Calu3 (cell line): ENCODE data around the gene GSTK1. TPM values are rescaled to one million over a fixed set of nuclear protein-coding genes. Genes with fewer than 3 reads are reported as not detected.

Experiments used
- BruUV-seq: library from RNA; stranded (reverse); fragments of 400-500 nt; replicated peaks from 2 replicates; lab custom pipeline; 2021; lab: Mats Ljungman, UMichigan
- CTCF ChIA-PET: fragments of 300-600 bp; sonication (Branson Sonifier 250); formaldehyde crosslinking; loops from one replicate; lab custom pipeline; 2022; ENCODE audit warnings: antibody characterized with exemption; lab: Charles Lee
- DNase-seq: peaks from one replicate; pipeline ENCODE4 v3.0.0; 2022
- H3K27ac Mint-ChIP-seq: one replicate; pipeline ENCODE4 v1.8.0; 2022; ENCODE audit warnings: mixed read lengths; ENCODE audit not compliant: unreplicated experiment
- H3K27me3 Mint-ChIP-seq: one replicate; pipeline ENCODE4 v1.8.0; 2022; ENCODE audit warnings: mixed read lengths; ENCODE audit not compliant: unreplicated experiment
- H3K36me3 Mint-ChIP-seq: one replicate; pipeline ENCODE4 v1.8.0; 2022; ENCODE audit warnings: mild to moderate bottlenecking, moderate library complexity, mixed read lengths; ENCODE audit not compliant: insufficient read depth, unreplicated experiment
- H3K4me1 Mint-ChIP-seq: one replicate; pipeline ENCODE4 v1.8.0; 2022; ENCODE audit warnings: mild to moderate bottlenecking, low read depth, mixed read lengths; ENCODE audit not compliant: unreplicated experiment
- H3K4me3 Mint-ChIP-seq: one replicate; pipeline ENCODE4 v1.8.0; 2022; ENCODE audit warnings: mild to moderate bottlenecking, low read depth, moderate library complexity, mixed read lengths; ENCODE audit not compliant: unreplicated experiment
- H3K9me3 Mint-ChIP-seq: one replicate; pipeline ENCODE4 v1.8.0; 2022; ENCODE audit warnings: low read depth, mixed read lengths; ENCODE audit not compliant: unreplicated experiment
- CTCF ChIP-seq: fragments of 200-600 bp; IDR thresholded peaks from one replicate; pipeline ENCODE4 v1.8.0; 2022; ENCODE audit warnings: antibody characterized with exemption; ENCODE audit not compliant: unreplicated experiment
- intact Hi-C: fragments of 100-400 bp; cut with micrococcal nuclease; formaldehyde crosslinking; loops from one replicate; pipeline ENCODE4 v1.10.0; 2022; ENCODE audit not compliant: unreplicated experiment
- total RNA-seq: library from RNA; stranded (reverse); gene quantifications from 2 replicates; pipeline ENCODE4 v1.2.3, GENCODE V29; 2022

Gene GSTK1
- total RNA-seq, 1 experiment from 2014 or later = 109 TPM

- peak overlapping the region; percentile 4 for H3K27ac Mint-ChIP-seq
These were observed 33.4 kb downstream of the GSTK1 start for GRCh38 chr7:143296686-143297085.

GRCh38 chr7:143299346-143299745, 36.1 kb downstream of the GSTK1 start:
- H3K27me3 Mint-ChIP-seq = no peaks in the 10 kb centered on the region
- no peak overlapping the region for H3K27ac Mint-ChIP-seq
- peaks cover 14% of the 10 kb centered on the region for H3K4me1 Mint-ChIP-seq
- no peak for DNase-seq
- peaks cover 34% of the 10 kb centered on the region for H3K36me3 Mint-ChIP-seq
- no TSS peak for BruUV-seq
- H3K4me3 Mint-ChIP-seq = no peak overlapping the region
- CTCF ChIA-PET = interaction anchor here (1.0 to 1.9 kb wide), 3 partner anchors 9 to 59 kb away, joined by 3 to 9 read pairs (median 5); partner anchors contain the start of gene CASP2
- intact Hi-C loops = no loop called here
- no peaks in the 10 kb centered on the region for H3K9me3 Mint-ChIP-seq
- no peak for TF ChIP-seq CTCF

More at GRCh38 chr7:143296686-143297085, 33.4 kb downstream of the GSTK1 start:
- Mint-ChIP-seq H3K27me3 (no peaks in the 10 kb centered on the region), H3K9me3 (no peaks in the 10 kb centered on the region), H3K36me3 (peaks cover 42% of the 10 kb centered on the region), H3K4me3 (no peak overlapping the region), H3K4me1 (peaks cover 14% of the 10 kb centered on the region)
- CTCF ChIA-PET = interaction anchor here (0.5 to 1.3 kb wide), 4 partner anchors 11 to 56 kb away, joined by 3 to 6 read pairs (median 4); partner anchors contain the start of gene GSTK1
- no TSS peak for BruUV-seq
- DNase-seq = no peak
- TF ChIP-seq CTCF = no peak
- intact Hi-C loops = no loop called here

- peak; percentile 61 for DNase-seq
These were observed 36.6 kb downstream of the GSTK1 start for GRCh38 chr7:143299840-143300239.

More at GRCh38 chr7:143299840-143300239, 36.6 kb downstream of the GSTK1 start:
- H3K36me3 Mint-ChIP-seq = peaks cover 34% of the 10 kb centered on the region
- H3K4me3 Mint-ChIP-seq = no peak overlapping the region
- intact Hi-C loops = no loop called here
- no peak overlapping the region for H3K27ac Mint-ChIP-seq
- TF ChIP-seq CTCF = peak; percentile 55
- no peaks in the 10 kb centered on the region for H3K9me3 Mint-ChIP-seq
- H3K27me3 Mint-ChIP-seq = no peaks in the 10 kb centered on the region
- BruUV-seq = no TSS peak
- peaks cover 14% of the 10 kb centered on the region for H3K4me1 Mint-ChIP-seq
- CTCF ChIA-PET = interaction anchor here (1.0 to 1.9 kb wide), 3 partner anchors 9 to 59 kb away, joined by 3 to 9 read pairs (median 5); partner anchors contain the start of gene CASP2
